HG03432 (cell line): ENCODE measurements around the gene OXSR1.
"Not testable (repeated sequence)": the region's sequence is repeated elsewhere in the genome, so short reads cannot be mapped to it uniquely, and the experiment has no call there.

Experiments used
- ATAC-seq: cut with Tn5 transposase; IDR thresholded peaks from one replicate; pipeline ENCODE4 v1.9.1; 2021; ENCODE audit warnings: mild to moderate bottlenecking, moderate library complexity; ENCODE audit not compliant: unreplicated experiment

The OXSR1 gene

DNA sequence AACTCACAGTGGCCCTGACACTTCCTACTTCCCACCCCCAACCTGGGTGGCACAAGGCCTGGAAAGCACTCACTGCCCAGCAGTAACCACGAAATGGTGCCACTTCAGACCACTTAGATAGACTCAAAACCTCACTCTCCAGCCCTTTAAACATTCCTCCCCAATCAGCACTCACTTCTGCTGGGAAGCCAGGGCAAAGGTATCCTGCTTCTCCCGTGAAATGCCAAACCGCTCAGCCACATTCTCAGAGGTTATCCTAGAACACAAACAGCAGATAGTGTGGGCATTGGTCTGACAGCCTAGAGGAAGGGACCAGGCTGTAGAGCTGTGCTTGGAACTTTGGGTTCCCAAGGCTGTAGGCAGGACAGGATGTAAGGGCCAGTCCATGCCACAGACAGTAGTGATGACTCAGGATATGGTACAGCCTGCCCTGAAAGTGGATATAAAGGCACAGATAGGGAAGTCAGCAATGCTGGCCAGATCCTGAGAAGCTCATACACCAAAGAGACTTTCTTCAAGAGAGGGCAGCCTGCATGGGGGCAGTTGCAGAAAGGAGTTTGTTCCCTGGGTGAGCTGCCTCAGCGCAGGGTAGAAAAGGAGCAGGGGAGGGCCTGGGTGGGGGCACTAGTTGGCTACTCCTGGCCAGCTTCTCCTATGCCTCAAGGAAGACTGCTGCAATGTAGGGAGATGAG lies 37.6 kb upstream of the OXSR1 start:
- no peak for ATAC-seq

GRCh38 chr3:38128303-38128655 lies 37.1 kb upstream of the OXSR1 start:
- no peak for ATAC-seq

- ATAC-seq, result no peak
Observed at GRCh38 chr3:38129058-38129457, 36.3 kb upstream of the OXSR1 start.

GRCh38 chr3:38130631-38131065 lies 34.7 kb upstream of the OXSR1 start:
- no peak for ATAC-seq

DNA sequence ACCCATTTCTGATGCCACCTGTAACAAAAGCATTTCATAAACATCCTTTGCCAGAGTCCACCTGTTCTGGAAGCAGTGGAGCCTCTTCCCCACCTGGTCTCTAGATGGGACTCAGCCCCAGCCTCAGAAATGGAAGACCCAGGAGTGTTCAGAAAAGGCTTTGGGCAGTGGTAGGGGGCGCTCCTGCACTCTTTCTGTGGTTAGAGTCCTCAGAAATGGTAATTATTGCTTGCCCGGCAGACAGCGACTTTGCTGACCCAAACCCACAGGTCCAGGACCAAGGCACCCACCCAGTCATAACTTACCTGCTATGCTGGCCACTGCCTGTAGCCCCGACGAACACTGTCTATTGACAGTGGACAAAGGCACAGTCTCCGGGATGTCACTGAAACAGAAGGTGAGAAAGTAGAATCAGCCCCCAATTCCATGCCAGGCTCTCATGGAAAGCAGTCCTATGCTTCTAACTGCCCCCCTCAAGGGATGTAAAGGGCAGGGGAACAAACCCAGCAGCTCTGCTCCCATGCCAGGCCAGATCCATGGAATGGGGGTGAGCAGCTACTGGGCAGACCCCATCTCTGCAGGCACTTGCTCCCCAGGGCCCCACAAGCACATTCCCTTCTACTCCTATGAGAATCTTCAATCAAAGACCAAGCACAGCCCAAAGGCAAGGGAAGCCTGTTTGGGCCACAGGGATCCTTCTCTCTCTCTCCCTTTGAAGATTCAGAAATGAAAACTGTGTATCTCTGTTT lies 33.5 kb upstream of the OXSR1 start:
- ATAC-seq, result no peak

- no peak for ATAC-seq
Observed at GRCh38 chr3:38133209-38133556, 32.2 kb upstream of the OXSR1 start.

DNA sequence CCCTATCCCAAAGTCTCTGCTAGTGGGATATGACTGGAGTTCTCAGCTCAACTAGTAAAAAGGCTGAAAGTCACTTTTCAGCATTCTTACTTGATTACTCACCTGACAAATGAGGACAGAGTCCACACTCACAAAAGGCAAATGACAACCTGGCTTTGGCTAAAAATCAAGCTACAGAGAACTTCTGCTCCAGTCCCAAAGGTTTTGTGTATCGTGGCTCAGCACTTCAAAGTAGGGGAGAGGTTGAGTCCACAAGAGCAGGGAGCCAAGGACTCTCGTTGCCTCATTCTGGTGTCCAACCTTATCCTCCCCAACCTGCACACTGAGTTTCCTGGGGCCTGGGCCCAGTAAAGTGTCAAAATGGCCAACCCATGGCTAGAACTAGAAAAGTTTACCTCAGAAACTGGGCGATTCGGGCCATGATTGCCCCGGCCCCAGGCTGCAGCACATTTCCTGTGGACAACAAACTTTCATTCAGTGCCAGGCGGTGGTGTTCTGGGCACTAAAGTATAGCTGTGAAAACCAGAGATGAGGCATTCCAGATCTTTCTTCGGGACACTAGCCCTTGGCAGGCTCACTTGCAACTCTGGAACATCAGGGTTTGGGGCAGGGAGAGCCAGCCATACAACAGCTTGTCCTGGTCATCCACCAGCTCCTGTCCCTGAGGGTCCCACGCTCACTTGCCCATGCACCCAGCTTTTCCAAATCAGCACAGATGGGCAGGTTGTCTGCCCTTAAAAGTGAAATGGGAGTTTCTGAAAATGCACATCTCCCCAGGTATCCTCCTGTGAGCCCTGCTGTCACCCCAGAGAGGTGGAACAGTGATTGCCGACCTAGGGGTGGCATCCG lies 31.6 kb upstream of the OXSR1 start:
- ATAC-seq, result no peak

- ATAC-seq, result not testable (repeated sequence)
Observed at GRCh38 chr3:38134517-38135143, 30.7 kb upstream of the OXSR1 start.

GRCh38 chr3:38135621-38136277 lies 29.6 kb upstream of the OXSR1 start:
- not testable (repeated sequence) for ATAC-seq

GRCh38 chr3:38136393-38136776 lies 29.0 kb upstream of the OXSR1 start:
- peak; percentile 9 for ATAC-seq

DNA sequence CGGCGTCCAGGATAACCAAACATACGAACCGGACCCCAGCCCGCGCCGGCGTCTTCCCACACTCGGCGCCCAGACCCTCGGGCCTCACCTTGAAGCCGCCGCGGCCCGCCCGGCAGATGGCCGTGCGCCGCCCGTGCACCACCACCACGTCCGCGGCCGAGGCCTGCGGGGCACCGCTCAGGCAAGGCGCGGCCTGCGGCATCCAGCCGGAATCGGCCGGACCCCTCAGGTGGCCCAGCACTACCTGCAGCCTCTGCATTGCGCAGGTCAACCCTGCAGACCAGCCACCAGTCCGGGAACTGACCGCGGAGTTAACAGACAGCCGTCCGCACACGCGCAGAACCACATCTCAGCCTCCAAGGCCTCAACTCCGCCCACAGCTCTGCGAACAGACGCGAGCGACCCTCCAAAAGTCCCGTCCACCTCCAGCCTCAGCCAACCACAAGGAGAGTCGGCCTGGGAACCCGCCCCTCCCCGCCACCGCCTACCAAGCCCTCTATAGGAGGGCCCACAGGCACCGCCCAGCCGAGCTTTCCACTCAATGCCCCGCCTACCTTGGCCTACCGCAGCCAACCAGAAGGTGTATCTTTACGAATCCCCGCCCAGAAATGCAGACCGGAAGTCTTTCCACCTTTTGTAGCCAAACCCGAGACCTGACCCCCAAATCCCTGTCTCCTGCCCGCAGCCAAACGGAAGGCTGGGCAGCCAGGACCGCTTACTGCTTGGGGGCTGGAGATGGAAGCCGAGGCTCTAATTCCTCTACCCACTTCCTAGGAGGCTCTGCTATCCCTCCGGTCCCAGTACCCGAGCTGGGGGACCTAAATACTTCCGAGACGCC lies 28.3 kb upstream of the OXSR1 start, which contains the start of gene ACAA1:
Gene ACAA1 (minus strand): TSS at position 351 of the 838 bp plus-strand sequence. CDS start 92 bp downstream, at position 259.
- ATAC-seq, result peak; percentile 90

GRCh38 chr3:38137615-38138348 lies 27.6 kb upstream of the OXSR1 start:
- no peak for ATAC-seq

DNA sequence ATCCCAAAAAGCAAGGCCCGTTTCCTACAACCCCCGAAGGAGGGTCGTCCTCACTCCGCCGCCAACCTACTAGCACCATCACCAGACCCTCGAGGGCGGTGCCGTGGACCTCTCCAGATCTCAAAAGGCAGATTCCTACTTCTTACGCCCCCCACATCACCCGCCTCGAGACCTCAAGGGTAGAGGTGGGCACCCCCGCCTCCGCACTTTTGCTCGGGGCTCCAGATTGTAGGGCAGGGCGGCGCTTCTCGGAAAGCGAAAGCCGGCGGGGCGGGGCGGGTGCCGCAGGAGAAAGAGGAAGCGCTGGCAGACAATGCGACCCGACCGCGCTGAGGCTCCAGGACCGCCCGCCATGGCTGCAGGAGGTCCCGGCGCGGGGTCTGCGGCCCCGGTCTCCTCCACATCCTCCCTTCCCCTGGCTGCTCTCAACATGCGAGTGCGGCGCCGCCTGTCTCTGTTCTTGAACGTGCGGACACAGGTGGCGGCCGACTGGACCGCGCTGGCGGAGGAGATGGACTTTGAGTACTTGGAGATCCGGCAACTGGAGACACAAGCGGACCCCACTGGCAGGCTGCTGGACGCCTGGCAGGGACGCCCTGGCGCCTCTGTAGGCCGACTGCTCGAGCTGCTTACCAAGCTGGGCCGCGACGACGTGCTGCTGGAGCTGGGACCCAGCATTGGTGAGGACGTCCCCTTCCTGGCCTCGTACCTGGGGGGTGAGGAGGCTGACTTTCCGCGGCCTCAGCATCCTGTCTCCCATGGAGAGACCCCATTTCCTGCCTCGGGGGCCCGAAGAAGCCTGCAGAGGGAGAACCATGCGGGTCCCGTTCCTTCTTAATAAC lies 26.8 kb upstream of the OXSR1 start, which contains the start of gene MYD88:
Gene MYD88 (plus strand): TSS at position 313 of the 842 bp plus-strand sequence. CDS start 40 bp downstream, at position 353.
- ATAC-seq, result peak; percentile 48

GRCh38 chr3:38139191-38139590 lies 26.1 kb upstream of the OXSR1 start:
- no peak for ATAC-seq

DNA sequence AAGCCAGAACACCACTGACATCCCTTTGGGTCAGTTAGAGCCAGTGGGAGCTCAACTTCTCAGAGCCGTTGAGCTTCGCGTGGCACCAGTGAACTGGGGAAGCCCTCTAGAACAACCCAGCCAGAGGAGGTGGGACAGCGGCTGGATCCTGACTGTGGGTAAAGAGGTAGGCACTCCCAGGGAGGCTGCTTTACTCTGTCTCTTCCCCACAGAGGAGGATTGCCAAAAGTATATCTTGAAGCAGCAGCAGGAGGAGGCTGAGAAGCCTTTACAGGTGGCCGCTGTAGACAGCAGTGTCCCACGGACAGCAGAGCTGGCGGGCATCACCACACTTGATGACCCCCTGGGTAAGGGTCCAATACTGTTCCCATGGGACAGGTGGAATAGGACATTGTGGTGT lies 25.7 kb upstream of the OXSR1 start:
- ATAC-seq, result no peak

- ATAC-seq, result no peak
Observed at GRCh38 chr3:38140326-38141172, 24.8 kb upstream of the OXSR1 start.
